ENCODE results near the gene KRT39.

GRCh38 chr17:41002814-41003213, 36.1 kb upstream of the KRT39 start:
- no peak for TF ChIP-seq EZH2 (IDR thresholded peaks at IDR 0.05)
- no peak for TF ChIP-seq POLR2AphosphoS5 (IDR thresholded peaks at IDR 0.05; ENCODE audit: borderline replicate concordance, low read depth, low read length)
- TF ChIP-seq FOXP2 (optimal IDR thresholded peaks at IDR 0.05; ENCODE audit: control extremely low read depth, extremely low read length, insufficient read depth): no peak

Data from SK-N-MC (cell line).